HepG2 (cell line): ENCODE data around the gene RAB2B. TPM values are rescaled to one million over a fixed set of nuclear protein-coding genes. Genes with fewer than 3 reads are reported as not detected.

ENCODE experiments used
- HES4 ChIP-seq: sonication (generic); formaldehyde crosslinking; IDR thresholded peaks from 2 replicates; pipeline ENCODE4 v1.9.0; 2021; ENCODE audit warnings: mild to moderate bottlenecking, missing genetic modification reagents, borderline replicate concordance
- HNRNPLL ChIP-seq: fragments of 200-400 bp; formaldehyde crosslinking; IDR thresholded peaks from 2 replicates; pipeline ENCODE4 v1.6.1; 2017; ENCODE audit warnings: mild to moderate bottlenecking, low read depth, low read length; ENCODE audit not compliant: poor library complexity, severe bottlenecking
- MYC ChIP-seq: sonication (generic); formaldehyde crosslinking; IDR thresholded peaks from 2 replicates; pipeline ENCODE4 v1.9.0; 2021; ENCODE audit warnings: missing genetic modification reagents, borderline replicate concordance
- NFKBIZ ChIP-seq: IDR thresholded peaks from 2 replicates; pipeline ENCODE4 v1.6.1; 2018; ENCODE audit warnings: missing genetic modification reagents, missing compliant biosample characterization
- PHF5A ChIP-seq: IDR thresholded peaks from one replicate; pipeline ENCODE4 v1.6.1; 2018; ENCODE audit warnings: low read depth, missing genetic modification reagents; ENCODE audit not compliant: unreplicated experiment
- RELA ChIP-seq: sonication (generic); formaldehyde crosslinking; IDR thresholded peaks from 2 replicates; pipeline ENCODE4 v1.4.0; 2020; ENCODE audit warnings: missing genetic modification reagents
- TBL1XR1 ChIP-seq: fragments of 150-350 bp; IDR thresholded peaks from 2 replicates; pipeline ENCODE4 v1.6.1; 2014; ENCODE audit warnings: borderline replicate concordance, low read length; ENCODE audit not compliant: partially characterized antibody
- ZNF260 ChIP-seq: sonication (generic); formaldehyde crosslinking; IDR thresholded peaks from 2 replicates; pipeline ENCODE4 v1.4.0; 2020; ENCODE audit warnings: missing genetic modification reagents, low read depth, mild to moderate bottlenecking, borderline replicate concordance
- ZNF761 ChIP-seq: sonication (generic); formaldehyde crosslinking; conservative IDR thresholded peaks from 2 replicates; pipeline ENCODE4 v1.4.0; 2020; ENCODE audit warnings: mild to moderate bottlenecking, missing genetic modification reagents
- polyA plus RNA-seq, 8 experiments: library from polyadenylated mRNA; depleted of rRNA in 3 of 8; stranded (reverse) in 7 of 8; unstranded in 1 of 8; fragments of >200 nt; fragmentation: Illumina TruSeq in 4 of 8; extraction: Trizol in 4 of 8; gene quantifications; 2 replicates each; pipeline versions ENCODE4 v1.2.1 to v1.2.3, GENCODE V29; 2011 to 2016; ENCODE audit warnings: low read depth in 4 of 8, missing spikeins in 1 of 8, mixed read lengths in 1 of 8; ENCODE audit not compliant: insufficient read depth in 1 of 8
- total RNA-seq, 5 experiments: library from RNA; depleted of rRNA; stranded (reverse); fragments of >200 nt; fragmentation: Illumina TruSeq; extraction: Trizol; gene quantifications; 2 replicates each; pipeline ENCODE4 v1.2.3, GENCODE V29; 2016; ENCODE audit warnings: low read depth in 1 of 5
- TF ChIP-seq, protein P1 (sequence below): sonication (generic); formaldehyde crosslinking; IDR thresholded peaks from 2 replicates; pipeline ENCODE4 v1.5.0; 2020; ENCODE audit warnings: mild to moderate bottlenecking, missing genetic modification reagents
- TF ChIP-seq, protein P2 (sequence below): IDR thresholded peaks from 2 replicates; pipeline ENCODE4 v1.6.1; 2016; ENCODE audit warnings: low read depth, borderline replicate concordance
- TF ChIP-seq, protein P3 (sequence below): sonication (generic); formaldehyde crosslinking; IDR thresholded peaks from 2 replicates; pipeline ENCODE4 v1.5.0; 2020; ENCODE audit warnings: mild to moderate bottlenecking, missing genetic modification reagents, borderline replicate concordance
- TF ChIP-seq, protein P4 (sequence below): sonication (generic); formaldehyde crosslinking; IDR thresholded peaks from 2 replicates; pipeline ENCODE4 v1.8.0; 2022; ENCODE audit warnings: missing genetic modification reagents, mild to moderate bottlenecking, borderline replicate concordance
- TF ChIP-seq, protein P5 (sequence below): sonication (generic); formaldehyde crosslinking; IDR thresholded peaks from 2 replicates; pipeline ENCODE4 v1.5.0; 2020; ENCODE audit warnings: missing genetic modification reagents

Gene RAB2B
- total and polyA plus RNA-seq, 2 of the 13 experiments (the other 11 are each of a cell fraction or from before 2014, with no cell fraction given) = 36.0 to 60.6 TPM

DNA sequence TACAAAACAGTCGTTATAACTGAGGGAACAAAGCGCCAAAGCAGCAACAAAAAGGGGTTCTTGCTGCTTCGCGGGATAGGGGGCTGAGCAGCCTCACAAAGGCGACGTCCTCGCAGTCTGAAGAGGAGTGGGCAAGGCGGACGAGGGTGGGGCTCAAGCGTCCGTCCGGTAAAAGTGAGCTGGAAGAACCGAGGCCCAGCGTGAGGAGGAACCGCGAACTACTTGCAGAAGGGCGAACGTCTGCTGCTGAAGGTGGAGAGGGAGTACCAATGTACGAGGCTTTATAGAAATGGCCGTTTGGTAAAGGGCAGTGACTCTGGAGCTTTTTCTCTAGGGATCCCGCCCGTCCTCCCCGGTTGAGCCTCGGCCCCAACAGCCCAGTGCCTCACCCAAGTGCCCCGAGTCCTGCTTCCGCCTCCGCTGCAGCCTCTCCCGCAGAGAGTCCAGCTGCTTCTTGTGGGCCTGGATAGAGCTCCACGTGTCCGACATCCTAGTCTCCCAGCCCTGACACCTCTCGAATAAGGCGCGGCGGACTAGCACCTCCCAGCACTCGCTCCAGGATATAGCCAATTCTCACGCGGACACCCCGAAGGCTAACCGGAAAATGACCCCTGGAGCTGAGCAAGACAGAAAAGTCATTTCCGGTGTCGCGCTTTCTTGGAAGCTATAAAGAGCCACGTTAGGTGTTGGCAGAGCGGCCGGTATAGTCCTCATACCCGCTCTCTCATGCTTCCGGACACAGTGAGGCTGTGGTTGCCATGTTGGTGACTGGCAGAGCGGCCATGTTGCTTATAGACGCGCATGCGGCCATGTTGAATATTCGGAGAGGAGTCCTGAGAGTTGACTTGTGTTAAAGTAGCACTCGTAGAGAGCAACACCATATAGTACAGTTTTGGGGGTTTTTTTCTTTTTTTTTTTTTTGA lies 34.2 kb upstream of the RAB2B start, which contains the start of gene METTL3 (continued):
- TF ChIP-seq, protein P1, sequence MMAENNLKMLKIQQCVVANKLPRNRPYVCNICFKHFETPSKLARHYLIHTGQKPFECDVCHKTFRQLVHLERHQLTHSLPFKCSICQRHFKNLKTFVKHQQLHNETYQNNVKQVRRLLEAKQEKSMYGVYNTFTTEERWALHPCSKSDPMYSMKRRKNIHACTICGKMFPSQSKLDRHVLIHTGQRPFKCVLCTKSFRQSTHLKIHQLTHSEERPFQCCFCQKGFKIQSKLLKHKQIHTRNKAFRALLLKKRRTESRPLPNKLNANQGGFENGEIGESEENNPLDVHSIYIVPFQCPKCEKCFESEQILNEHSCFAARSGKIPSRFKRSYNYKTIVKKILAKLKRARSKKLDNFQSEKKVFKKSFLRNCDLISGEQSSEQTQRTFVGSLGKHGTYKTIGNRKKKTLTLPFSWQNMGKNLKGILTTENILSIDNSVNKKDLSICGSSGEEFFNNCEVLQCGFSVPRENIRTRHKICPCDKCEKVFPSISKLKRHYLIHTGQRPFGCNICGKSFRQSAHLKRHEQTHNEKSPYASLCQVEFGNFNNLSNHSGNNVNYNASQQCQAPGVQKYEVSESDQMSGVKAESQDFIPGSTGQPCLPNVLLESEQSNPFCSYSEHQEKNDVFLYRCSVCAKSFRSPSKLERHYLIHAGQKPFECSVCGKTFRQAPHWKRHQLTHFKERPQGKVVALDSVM (CRISPR knock-in tag) = no peak; the same call in 1 of the 2 replicates
- peak; percentile 89 for TF ChIP-seq NFKBIZ (CRISPR knock-in tag)
- TF ChIP-seq RELA (CRISPR knock-in tag) = peak; percentile 71; the same call in 1 of the 2 replicates
- TF ChIP-seq HES4 (CRISPR knock-in tag) = no peak; the same call in 1 of the 2 replicates
- TF ChIP-seq, protein P2, sequence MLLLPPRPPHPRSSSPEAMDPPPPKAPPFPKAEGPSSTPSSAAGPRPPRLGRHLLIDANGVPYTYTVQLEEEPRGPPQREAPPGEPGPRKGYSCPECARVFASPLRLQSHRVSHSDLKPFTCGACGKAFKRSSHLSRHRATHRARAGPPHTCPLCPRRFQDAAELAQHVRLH (CRISPR knock-in tag) = peak; percentile 80
- TF ChIP-seq MYC (CRISPR knock-in tag) = peak; percentile 97
- TF ChIP-seq, protein P3, sequence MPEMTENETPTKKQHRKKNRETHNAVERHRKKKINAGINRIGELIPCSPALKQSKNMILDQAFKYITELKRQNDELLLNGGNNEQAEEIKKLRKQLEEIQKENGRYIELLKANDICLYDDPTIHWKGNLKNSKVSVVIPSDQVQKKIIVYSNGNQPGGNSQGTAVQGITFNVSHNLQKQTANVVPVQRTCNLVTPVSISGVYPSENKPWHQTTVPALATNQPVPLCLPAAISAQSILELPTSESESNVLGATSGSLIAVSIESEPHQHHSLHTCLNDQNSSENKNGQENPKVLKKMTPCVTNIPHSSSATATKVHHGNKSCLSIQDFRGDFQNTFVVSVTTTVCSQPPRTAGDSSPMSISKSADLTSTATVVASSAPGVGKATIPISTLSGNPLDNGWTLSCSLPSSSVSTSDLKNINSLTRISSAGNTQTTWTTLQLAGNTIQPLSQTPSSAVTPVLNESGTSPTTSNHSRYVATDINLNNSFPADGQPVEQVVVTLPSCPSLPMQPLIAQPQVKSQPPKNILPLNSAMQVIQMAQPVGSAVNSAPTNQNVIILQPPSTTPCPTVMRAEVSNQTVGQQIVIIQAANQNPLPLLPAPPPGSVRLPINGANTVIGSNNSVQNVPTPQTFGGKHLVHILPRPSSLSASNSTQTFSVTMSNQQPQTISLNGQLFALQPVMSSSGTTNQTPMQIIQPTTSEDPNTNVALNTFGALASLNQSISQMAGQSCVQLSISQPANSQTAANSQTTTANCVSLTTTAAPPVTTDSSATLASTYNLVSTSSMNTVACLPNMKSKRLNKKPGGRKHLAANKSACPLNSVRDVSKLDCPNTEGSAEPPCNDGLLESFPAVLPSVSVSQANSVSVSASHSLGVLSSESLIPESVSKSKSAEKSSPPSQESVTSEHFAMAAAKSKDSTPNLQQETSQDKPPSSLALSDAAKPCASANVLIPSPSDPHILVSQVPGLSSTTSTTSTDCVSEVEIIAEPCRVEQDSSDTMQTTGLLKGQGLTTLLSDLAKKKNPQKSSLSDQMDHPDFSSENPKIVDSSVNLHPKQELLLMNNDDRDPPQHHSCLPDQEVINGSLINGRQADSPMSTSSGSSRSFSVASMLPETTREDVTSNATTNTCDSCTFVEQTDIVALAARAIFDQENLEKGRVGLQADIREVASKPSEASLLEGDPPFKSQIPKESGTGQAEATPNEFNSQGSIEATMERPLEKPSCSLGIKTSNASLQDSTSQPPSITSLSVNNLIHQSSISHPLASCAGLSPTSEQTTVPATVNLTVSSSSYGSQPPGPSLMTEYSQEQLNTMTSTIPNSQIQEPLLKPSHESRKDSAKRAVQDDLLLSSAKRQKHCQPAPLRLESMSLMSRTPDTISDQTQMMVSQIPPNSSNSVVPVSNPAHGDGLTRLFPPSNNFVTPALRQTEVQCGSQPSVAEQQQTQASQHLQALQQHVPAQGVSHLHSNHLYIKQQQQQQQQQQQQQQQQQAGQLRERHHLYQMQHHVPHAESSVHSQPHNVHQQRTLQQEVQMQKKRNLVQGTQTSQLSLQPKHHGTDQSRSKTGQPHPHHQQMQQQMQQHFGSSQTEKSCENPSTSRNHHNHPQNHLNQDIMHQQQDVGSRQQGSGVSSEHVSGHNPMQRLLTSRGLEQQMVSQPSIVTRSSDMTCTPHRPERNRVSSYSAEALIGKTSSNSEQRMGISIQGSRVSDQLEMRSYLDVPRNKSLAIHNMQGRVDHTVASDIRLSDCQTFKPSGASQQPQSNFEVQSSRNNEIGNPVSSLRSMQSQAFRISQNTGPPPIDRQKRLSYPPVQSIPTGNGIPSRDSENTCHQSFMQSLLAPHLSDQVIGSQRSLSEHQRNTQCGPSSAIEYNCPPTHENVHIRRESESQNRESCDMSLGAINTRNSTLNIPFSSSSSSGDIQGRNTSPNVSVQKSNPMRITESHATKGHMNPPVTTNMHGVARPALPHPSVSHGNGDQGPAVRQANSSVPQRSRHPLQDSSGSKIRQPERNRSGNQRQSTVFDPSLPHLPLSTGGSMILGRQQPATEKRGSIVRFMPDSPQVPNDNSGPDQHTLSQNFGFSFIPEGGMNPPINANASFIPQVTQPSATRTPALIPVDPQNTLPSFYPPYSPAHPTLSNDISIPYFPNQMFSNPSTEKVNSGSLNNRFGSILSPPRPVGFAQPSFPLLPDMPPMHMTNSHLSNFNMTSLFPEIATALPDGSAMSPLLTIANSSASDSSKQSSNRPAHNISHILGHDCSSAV = 0 out of 2 replicates have a peak, but pooled peaks have one; percentile 96
- no peak for TF ChIP-seq PHF5A (CRISPR knock-in tag)
- no peak for TF ChIP-seq ZNF761 (CRISPR knock-in tag)
- TF ChIP-seq HNRNPLL = peak; percentile 28
- TF ChIP-seq TBL1XR1 = peak; percentile 65
- TF ChIP-seq, protein P4, sequence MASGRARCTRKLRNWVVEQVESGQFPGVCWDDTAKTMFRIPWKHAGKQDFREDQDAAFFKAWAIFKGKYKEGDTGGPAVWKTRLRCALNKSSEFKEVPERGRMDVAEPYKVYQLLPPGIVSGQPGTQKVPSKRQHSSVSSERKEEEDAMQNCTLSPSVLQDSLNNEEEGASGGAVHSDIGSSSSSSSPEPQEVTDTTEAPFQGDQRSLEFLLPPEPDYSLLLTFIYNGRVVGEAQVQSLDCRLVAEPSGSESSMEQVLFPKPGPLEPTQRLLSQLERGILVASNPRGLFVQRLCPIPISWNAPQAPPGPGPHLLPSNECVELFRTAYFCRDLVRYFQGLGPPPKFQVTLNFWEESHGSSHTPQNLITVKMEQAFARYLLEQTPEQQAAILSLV (CRISPR knock-in tag) = no peak; the same call in none of the 2 replicates
- no peak for TF ChIP-seq ZNF260
- TF ChIP-seq, protein P5, sequence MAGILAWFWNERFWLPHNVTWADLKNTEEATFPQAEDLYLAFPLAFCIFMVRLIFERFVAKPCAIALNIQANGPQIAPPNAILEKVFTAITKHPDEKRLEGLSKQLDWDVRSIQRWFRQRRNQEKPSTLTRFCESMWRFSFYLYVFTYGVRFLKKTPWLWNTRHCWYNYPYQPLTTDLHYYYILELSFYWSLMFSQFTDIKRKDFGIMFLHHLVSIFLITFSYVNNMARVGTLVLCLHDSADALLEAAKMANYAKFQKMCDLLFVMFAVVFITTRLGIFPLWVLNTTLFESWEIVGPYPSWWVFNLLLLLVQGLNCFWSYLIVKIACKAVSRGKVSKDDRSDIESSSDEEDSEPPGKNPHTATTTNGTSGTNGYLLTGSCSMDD = no peak
